HCT116 (cell line): ENCODE measurements around the gene PNLIPRP3. TPM values are rescaled to one million over a fixed set of nuclear protein-coding genes. Genes with fewer than 3 reads are reported as not detected.

ENCODE experiments used
- ATAC-seq: fragments of 200-7000 bp; cut with Tn5 transposase; 2 replicates; pipeline ENCODE4 v1.9.1; 2020; ENCODE audit warnings: mild to moderate bottlenecking, moderate library complexity
- BruUV-seq: library from RNA; stranded (reverse); fragments of 400-500 nt; replicated peaks from 2 replicates; lab custom pipeline; 2021; lab: Mats Ljungman, UMichigan
- CTCF ChIA-PET: fragments of 300-600 bp; sonication (Branson Sonifier 250); formaldehyde crosslinking; loops from one replicate; lab custom pipeline; 2021; ENCODE audit warnings: antibody characterized with exemption; lab: Charles Lee
- POLR2A ChIA-PET: fragments of 300-600, 350-600 bp; sonication (Branson Sonifier 250); formaldehyde crosslinking; loops from one replicate; lab custom pipeline; 2021; ENCODE audit warnings: antibody characterized with exemption; lab: Charles Lee
- RAD21 ChIA-PET, 2 experiments: fragments of 300-600 bp; sonication (Branson Sonifier 250); formaldehyde crosslinking; loops; one replicate each; lab custom pipeline; 2023; ENCODE audit warnings: low total read pairs in 2 of 2; ENCODE audit not compliant: uncharacterized antibody in 2 of 2, unreplicated experiment in 2 of 2, low non-redundant PET in 1 of 2; lab: Charles Lee
- DNase-seq: peaks from one replicate; pipeline ENCODE4 v3.0.0-alpha.2; 2010; ENCODE audit warnings: low read depth, low spot score
- H2AFZ ChIP-seq: fragments of 200-600 bp; shearing (Covaris generic), sonication (generic); 2 replicates; pipeline ENCODE4 v1.6.1; 2017; ENCODE audit warnings: low read depth, mixed run types, mixed read lengths, antibody characterized with exemption, low read length; ENCODE audit not compliant: poor library complexity, severe bottlenecking
- H3K27ac ChIP-seq: 2 replicates; pipeline ENCODE4 v1.5.1; 2012; ENCODE audit warnings: low read depth, low read length
- H3K27me3 ChIP-seq: fragments of 200-600 bp; sonication (generic); 2 replicates; pipeline ENCODE4 v1.6.1; 2016; ENCODE audit warnings: mixed run types, low read length, mixed read lengths; ENCODE audit not compliant: insufficient read depth
- H3K36me3 ChIP-seq, 2 experiments: fragments of 200-500 bp in 1 of 2; fragments of 200-600 bp in 1 of 2; sonication (Bioruptor generic) in 1 of 2; sonication (generic) in 1 of 2; 2 replicates each; pipeline versions ENCODE4 v1.5.1 to v1.6.1; 2014 to 2016; ENCODE audit warnings: low read length in 2 of 2, inconsistent platforms in 1 of 2, mixed read lengths in 1 of 2, mixed run types in 1 of 2; ENCODE audit not compliant: insufficient read depth in 2 of 2, control insufficient read depth in 1 of 2
- H3K4me1 ChIP-seq, 2 experiments: fragments of 200-600 bp in 1 of 2; sonication (generic) in 1 of 2; 2 replicates each; pipeline versions ENCODE4 v1.5.1 to v1.6.1; 2012 to 2017; ENCODE audit warnings: low read length in 2 of 2, inconsistent platforms in 1 of 2, mild to moderate bottlenecking in 1 of 2, mixed read lengths in 1 of 2, mixed run types in 1 of 2, moderate library complexity in 1 of 2; ENCODE audit not compliant: insufficient read depth in 2 of 2, control insufficient read depth in 1 of 2
- H3K4me2 ChIP-seq: fragments of 200-600 bp; sonication (generic); 2 replicates; pipeline ENCODE4 v1.6.1; 2017; ENCODE audit warnings: mixed run types, low read length, mixed read lengths
- H3K4me3 ChIP-seq, 2 experiments: fragments of 200-600 bp in 1 of 2; sonication (generic) in 1 of 2; replicated peaks in 1 of 2; 2 replicates each; pipeline ENCODE4 v1.5.1; 2011 to 2016; ENCODE audit warnings: low read length in 2 of 2, control low read depth in 1 of 2, low read depth in 1 of 2, mild to moderate bottlenecking in 1 of 2, mixed read lengths in 1 of 2, mixed run types in 1 of 2
- H3K79me2 ChIP-seq: fragments of 200-600 bp; sonication (generic); 2 replicates; pipeline ENCODE4 v1.6.1; 2017; ENCODE audit warnings: mild to moderate bottlenecking, mixed run types, low read length, moderate library complexity, mixed read lengths; ENCODE audit not compliant: insufficient read depth
- H3K9ac ChIP-seq: fragments of 200-600 bp; sonication (generic); 2 replicates; pipeline ENCODE4 v1.6.1; 2016; ENCODE audit warnings: low read length, mixed read lengths
- H3K9me2 ChIP-seq: fragments of 200-600 bp; sonication (generic), shearing (Covaris generic); 2 replicates; pipeline ENCODE4 v1.6.1; 2017; ENCODE audit warnings: mixed run types, mild to moderate bottlenecking, moderate library complexity; ENCODE audit not compliant: insufficient read depth
- H3K9me3 ChIP-seq, 2 experiments: fragments of 200-500 bp in 1 of 2; fragments of 200-600 bp in 1 of 2; sonication (Bioruptor generic) in 1 of 2; sonication (generic) in 1 of 2; 2 replicates each; pipeline ENCODE4 v1.6.1; 2014 to 2017; ENCODE audit warnings: low read length in 2 of 2, mixed read lengths in 2 of 2, inconsistent platforms in 1 of 2, low read depth in 1 of 2, mild to moderate bottlenecking in 1 of 2, mixed run types in 1 of 2, moderate library complexity in 1 of 2; ENCODE audit not compliant: control insufficient read depth in 1 of 2, insufficient read depth in 1 of 2
- H4K20me1 ChIP-seq: fragments of 200-600 bp; sonication (generic), shearing (Covaris generic); 2 replicates; pipeline ENCODE4 v1.6.1; 2017; ENCODE audit warnings: mixed run types, mild to moderate bottlenecking, moderate library complexity; ENCODE audit not compliant: insufficient read depth
- CBX3 ChIP-seq: IDR thresholded peaks from 2 replicates; pipeline ENCODE4 v1.6.1; 2012; ENCODE audit warnings: low read depth
- CEBPB ChIP-seq: IDR thresholded peaks from 2 replicates; pipeline ENCODE4 v1.6.1; 2012; ENCODE audit warnings: low read depth
- EGR1 ChIP-seq: IDR thresholded peaks from 2 replicates; pipeline ENCODE4 v1.6.1; 2012; ENCODE audit warnings: low read depth
- ELF1 ChIP-seq: IDR thresholded peaks from 2 replicates; pipeline ENCODE4 v1.6.1; 2012; ENCODE audit warnings: low read depth, borderline replicate concordance
- EZH2 ChIP-seq: fragments of 200-600 bp; sonication (generic); IDR thresholded peaks from 2 replicates; pipeline ENCODE4 v1.6.1; 2017; ENCODE audit warnings: antibody characterized with exemption, mixed run types
- EZH2phosphoT487 ChIP-seq: fragments of 200-600 bp; IDR thresholded peaks from 2 replicates; pipeline ENCODE4 v1.6.1; 2018; ENCODE audit warnings: antibody characterized with exemption, borderline replicate concordance
- FOSL1 ChIP-seq: IDR thresholded peaks from 2 replicates; pipeline ENCODE4 v1.6.1; 2012; ENCODE audit warnings: low read depth
- JUND ChIP-seq: IDR thresholded peaks from 2 replicates; pipeline ENCODE4 v1.6.1; 2012
- POLR2A ChIP-seq: IDR thresholded peaks from 2 replicates; pipeline ENCODE4 v1.7.0; 2011; ENCODE audit warnings: borderline replicate concordance; ENCODE audit not compliant: insufficient read depth, insufficient read length; ENCODE audit errors: extremely low read depth
- POLR2AphosphoS5 ChIP-seq: IDR thresholded peaks from 2 replicates; pipeline ENCODE4 v1.6.1; 2011; ENCODE audit warnings: mild to moderate bottlenecking, low read depth, low read length, moderate library complexity
- RAD21 ChIP-seq: IDR thresholded peaks from 2 replicates; pipeline ENCODE4 v1.6.1; 2012; ENCODE audit warnings: low read depth, mild to moderate bottlenecking
- SIN3A ChIP-seq: IDR thresholded peaks from 2 replicates; pipeline ENCODE4 v1.6.1; 2012; ENCODE audit warnings: low read depth
- SP1 ChIP-seq: IDR thresholded peaks from 2 replicates; pipeline ENCODE4 v1.6.1; 2012; ENCODE audit warnings: low read depth
- SRF ChIP-seq: IDR thresholded peaks from 2 replicates; pipeline ENCODE4 v1.6.1; 2012; ENCODE audit warnings: low read depth
- TCF7L2 ChIP-seq: IDR thresholded peaks from 2 replicates; pipeline ENCODE4 v1.7.0; 2011; ENCODE audit warnings: borderline replicate concordance, inconsistent platforms; ENCODE audit not compliant: insufficient read depth, insufficient read length; ENCODE audit errors: extremely low read depth
- YY1 ChIP-seq: IDR thresholded peaks from 2 replicates; pipeline ENCODE4 v1.6.1; 2011; ENCODE audit warnings: low read length, low read depth, moderate library complexity, mild to moderate bottlenecking; ENCODE audit not compliant: insufficient replicate concordance; ENCODE audit errors: extremely low read depth
- ZFX ChIP-seq: fragments of 450-650 bp; IDR thresholded peaks from 2 replicates; pipeline ENCODE4 v1.6.1; 2017
- ZNF274 ChIP-seq: fragments of 200-500 bp; sonication (Bioruptor generic); IDR thresholded peaks from 2 replicates; pipeline ENCODE4 v1.6.1; 2014; ENCODE audit warnings: mild to moderate bottlenecking, low read depth, low read length, inconsistent platforms
- intact Hi-C: fragments of 100-400 bp; cut with micrococcal nuclease; formaldehyde crosslinking; loops from 2 replicates; pipeline ENCODE4 v1.10.0; 2022
- total RNA-seq: library from RNA; stranded (reverse); gene quantifications from one replicate; pipeline ENCODE4 v1.2.1, GENCODE V29; 2021; ENCODE audit not compliant: unreplicated experiment
- TF ChIP-seq, protein P1 (sequence below): IDR thresholded peaks from 2 replicates; pipeline ENCODE4 v1.6.1; 2012
- TF ChIP-seq, protein P2 (sequence below): IDR thresholded peaks from 2 replicates; pipeline ENCODE4 v1.6.1; 2012
- TF ChIP-seq, protein P3 (sequence below): IDR thresholded peaks from 2 replicates; pipeline ENCODE4 v1.6.1; 2011; ENCODE audit warnings: mild to moderate bottlenecking, low read length, moderate library complexity; ENCODE audit not compliant: insufficient replicate concordance; ENCODE audit errors: extremely low read depth
- TF ChIP-seq, protein P4 (sequence below), 3 experiments: fragments of 200-600 bp in 1 of 3; sonication (generic) in 1 of 3; IDR thresholded peaks in 2 of 3; conservative IDR thresholded peaks in 1 of 3; 2 replicates each; pipeline ENCODE4 v1.5.1; 2012 to 2017; ENCODE audit warnings: low read depth in 2 of 3, low read length in 2 of 3, antibody characterized with exemption in 1 of 3, borderline replicate concordance in 1 of 3, control low read depth in 1 of 3, mild to moderate bottlenecking in 1 of 3, mixed read lengths in 1 of 3, mixed run types in 1 of 3, moderate library complexity in 1 of 3; ENCODE audit not compliant: insufficient read depth in 1 of 3

The PNLIPRP3 gene
- total RNA-seq, 1 experiment from 2014 or later = not detected

DNA sequence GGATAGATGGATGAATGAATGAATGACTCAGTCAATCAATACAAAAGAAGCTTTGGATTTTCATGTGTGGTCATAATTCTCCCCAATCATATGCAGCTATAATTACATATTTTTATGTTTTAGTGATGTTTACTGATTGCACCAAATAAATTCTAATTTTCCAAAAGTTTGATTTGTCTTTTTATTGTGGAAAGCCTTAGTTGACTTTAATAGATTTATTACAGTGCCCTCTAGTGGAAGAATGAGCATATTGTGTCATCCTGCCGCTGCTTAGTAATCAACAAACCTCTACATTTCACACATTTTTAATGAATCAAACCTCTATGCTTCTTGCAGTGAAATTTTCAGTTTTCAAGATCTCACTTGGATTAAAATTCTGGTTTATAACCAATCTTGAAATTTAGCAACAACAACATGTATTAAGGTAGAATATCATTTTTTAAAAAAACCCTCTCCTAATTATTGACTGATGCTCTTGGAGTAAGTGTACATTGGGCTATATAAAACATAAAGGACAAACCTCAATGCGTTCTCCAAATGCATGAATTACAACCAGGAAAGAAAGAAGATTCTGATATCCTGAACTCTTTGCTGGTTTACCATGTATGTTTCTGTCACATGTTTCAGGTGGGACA, 62.5 kb downstream of the PNLIPRP3 start:
- Histone ChIP-seq H3K9me3 (no peaks in the 10 kb centered on the region), H2AFZ (no peak overlapping the region), H3K4me2 (no peak overlapping the region), H3K27ac (no peak overlapping the region), H3K9ac (no peak overlapping the region), H3K79me2 (no peaks in the 10 kb centered on the region), H3K4me3 (no peak overlapping the region), H3K36me3 (no peaks in the 10 kb centered on the region), H3K4me1 (no peaks in the 10 kb centered on the region), H3K9me2 (no peaks in the 10 kb centered on the region), H3K27me3 (peaks cover 23% of the 10 kb centered on the region), H4K20me1 (no peaks in the 10 kb centered on the region)
- RAD21 ChIA-PET = no interaction called here
- intact Hi-C loops = loop anchor here (2.0 to 10.0 kb wide), 2 partner anchors 45 to 1135 kb away; no protein-coding TSS in a partner anchor
- peak; percentile 82 for ATAC-seq
- POLR2A ChIA-PET = no interaction called here
- peak; percentile 28 for DNase-seq
- no TSS peak for BruUV-seq
- CTCF ChIA-PET = interaction anchor here (1.1 to 1.2 kb wide), 1 partner anchor 19 kb away, joined by 4 to 5 read pairs; no protein-coding TSS in a partner anchor
- TF ChIP-seq CBX3 (0 out of 2 replicates have a peak, but pooled peaks have one; percentile 33), SRF (no peak), RAD21 (peak; percentile 63), EZH2 (no peak), ZFX (no peak), SP1 (no peak), EZH2phosphoT487 (no peak), TCF7L2 (no peak), ELF1 (no peak), JUND (no peak), YY1 (no peak), POLR2AphosphoS5 (no peak), ZNF274 (no peak), SIN3A (no peak), CEBPB (peak; percentile 62), EGR1 (no peak), FOSL1 (0 out of 2 replicates have a peak, but pooled peaks have one; percentile 12), POLR2A (no peak)
- TF ChIP-seq, protein P1, sequence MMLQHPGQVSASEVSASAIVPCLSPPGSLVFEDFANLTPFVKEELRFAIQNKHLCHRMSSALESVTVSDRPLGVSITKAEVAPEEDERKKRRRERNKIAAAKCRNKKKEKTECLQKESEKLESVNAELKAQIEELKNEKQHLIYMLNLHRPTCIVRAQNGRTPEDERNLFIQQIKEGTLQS = no peak
- TF ChIP-seq, protein P2, sequence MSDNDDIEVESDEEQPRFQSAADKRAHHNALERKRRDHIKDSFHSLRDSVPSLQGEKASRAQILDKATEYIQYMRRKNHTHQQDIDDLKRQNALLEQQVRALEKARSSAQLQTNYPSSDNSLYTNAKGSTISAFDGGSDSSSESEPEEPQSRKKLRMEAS = no peak
- TF ChIP-seq, protein P3, sequence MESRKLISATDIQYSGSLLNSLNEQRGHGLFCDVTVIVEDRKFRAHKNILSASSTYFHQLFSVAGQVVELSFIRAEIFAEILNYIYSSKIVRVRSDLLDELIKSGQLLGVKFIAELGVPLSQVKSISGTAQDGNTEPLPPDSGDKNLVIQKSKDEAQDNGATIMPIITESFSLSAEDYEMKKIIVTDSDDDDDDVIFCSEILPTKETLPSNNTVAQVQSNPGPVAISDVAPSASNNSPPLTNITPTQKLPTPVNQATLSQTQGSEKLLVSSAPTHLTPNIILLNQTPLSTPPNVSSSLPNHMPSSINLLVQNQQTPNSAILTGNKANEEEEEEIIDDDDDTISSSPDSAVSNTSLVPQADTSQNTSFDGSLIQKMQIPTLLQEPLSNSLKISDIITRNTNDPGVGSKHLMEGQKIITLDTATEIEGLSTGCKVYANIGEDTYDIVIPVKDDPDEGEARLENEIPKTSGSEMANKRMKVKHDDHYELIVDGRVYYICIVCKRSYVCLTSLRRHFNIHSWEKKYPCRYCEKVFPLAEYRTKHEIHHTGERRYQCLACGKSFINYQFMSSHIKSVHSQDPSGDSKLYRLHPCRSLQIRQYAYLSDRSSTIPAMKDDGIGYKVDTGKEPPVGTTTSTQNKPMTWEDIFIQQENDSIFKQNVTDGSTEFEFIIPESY = no peak
- TF ChIP-seq, protein P4, sequence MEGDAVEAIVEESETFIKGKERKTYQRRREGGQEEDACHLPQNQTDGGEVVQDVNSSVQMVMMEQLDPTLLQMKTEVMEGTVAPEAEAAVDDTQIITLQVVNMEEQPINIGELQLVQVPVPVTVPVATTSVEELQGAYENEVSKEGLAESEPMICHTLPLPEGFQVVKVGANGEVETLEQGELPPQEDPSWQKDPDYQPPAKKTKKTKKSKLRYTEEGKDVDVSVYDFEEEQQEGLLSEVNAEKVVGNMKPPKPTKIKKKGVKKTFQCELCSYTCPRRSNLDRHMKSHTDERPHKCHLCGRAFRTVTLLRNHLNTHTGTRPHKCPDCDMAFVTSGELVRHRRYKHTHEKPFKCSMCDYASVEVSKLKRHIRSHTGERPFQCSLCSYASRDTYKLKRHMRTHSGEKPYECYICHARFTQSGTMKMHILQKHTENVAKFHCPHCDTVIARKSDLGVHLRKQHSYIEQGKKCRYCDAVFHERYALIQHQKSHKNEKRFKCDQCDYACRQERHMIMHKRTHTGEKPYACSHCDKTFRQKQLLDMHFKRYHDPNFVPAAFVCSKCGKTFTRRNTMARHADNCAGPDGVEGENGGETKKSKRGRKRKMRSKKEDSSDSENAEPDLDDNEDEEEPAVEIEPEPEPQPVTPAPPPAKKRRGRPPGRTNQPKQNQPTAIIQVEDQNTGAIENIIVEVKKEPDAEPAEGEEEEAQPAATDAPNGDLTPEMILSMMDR (IDR thresholded peaks at IDR 0.05 in 2 of 3, conservative IDR thresholded peaks at IDR 0.05 in 1 of 3; ENCODE audit: borderline replicate concordance in 1 of 3, insufficient read depth in 1 of 3, low read depth in 2 of 3, low read length in 2 of 3) = peak; percentile 60 to 94 (median 61)
